ENCODE measurements around the gene CRYBB3.

- TF ChIP-seq CTCF (IDR thresholded peaks at IDR 0.05 in 8 of 11, conservative IDR thresholded peaks at IDR 0.05 in 3 of 11) (no peak), POLR2AphosphoS5 (IDR thresholded peaks at IDR 0.05) (no peak)
Observed at GRCh38 chr22:25228822-25229221, 29.2 kb downstream of the CRYBB3 start.

All from spleen (tissue), 7 donors.